Activated T-cell treated with anti-CD3 and anti-CD28 coated beads for 4 hours (primary cell): ENCODE measurements around the gene PDX1.

Experiments used
- DNase-seq: peaks from one replicate; pipeline ENCODE4 v3.0.0-alpha.2; 2020

The PDX1 gene

DNA sequence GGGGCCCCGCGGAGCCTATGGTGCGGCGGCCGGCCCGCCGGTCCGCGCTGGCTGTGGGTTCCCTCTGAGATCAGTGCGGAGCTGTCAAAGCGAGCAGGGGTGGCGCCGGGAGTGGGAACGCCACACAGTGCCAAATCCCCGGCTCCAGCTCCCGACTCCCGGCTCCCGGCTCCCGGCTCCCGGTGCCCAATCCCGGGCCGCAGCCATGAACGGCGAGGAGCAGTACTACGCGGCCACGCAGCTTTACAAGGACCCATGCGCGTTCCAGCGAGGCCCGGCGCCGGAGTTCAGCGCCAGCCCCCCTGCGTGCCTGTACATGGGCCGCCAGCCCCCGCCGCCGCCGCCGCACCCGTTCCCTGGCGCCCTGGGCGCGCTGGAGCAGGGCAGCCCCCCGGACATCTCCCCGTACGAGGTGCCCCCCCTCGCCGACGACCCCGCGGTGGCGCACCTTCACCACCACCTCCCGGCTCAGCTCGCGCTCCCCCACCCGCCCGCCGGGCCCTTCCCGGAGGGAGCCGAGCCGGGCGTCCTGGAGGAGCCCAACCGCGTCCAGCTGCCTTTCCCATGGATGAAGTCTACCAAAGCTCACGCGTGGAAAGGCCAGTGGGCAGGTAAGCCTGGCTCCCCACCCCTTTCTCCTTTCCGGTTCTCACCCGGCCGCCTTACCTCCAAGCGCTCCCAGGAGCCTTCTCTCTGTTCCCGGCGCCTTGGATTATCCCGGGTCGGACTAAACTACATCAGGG, at the start of gene PDX1:
TSS of gene PDX1 (plus strand) at position 67 of the 743 bp plus-strand sequence. CDS start at position 206, 139 bp downstream.
- no peak for DNase-seq

- no peak for DNase-seq
Measured at GRCh38 chr13:27878274-27878673, 41.5 kb upstream of the PDX1 start.

GRCh38 chr13:27889471-27889870, 30.3 kb upstream of the PDX1 start:
- no peak for DNase-seq

- DNase-seq = no peak
Measured at GRCh38 chr13:27896726-27897125, 23.1 kb upstream of the PDX1 start.

- no peak for DNase-seq
Measured at GRCh38 chr13:27904719-27905118, 15.1 kb upstream of the PDX1 start.

GRCh38 chr13:27905650-27906049, 14.2 kb upstream of the PDX1 start:
- no peak for DNase-seq

- no peak for DNase-seq
Measured at GRCh38 chr13:27907121-27907787, 12.5 kb upstream of the PDX1 start.

DNA sequence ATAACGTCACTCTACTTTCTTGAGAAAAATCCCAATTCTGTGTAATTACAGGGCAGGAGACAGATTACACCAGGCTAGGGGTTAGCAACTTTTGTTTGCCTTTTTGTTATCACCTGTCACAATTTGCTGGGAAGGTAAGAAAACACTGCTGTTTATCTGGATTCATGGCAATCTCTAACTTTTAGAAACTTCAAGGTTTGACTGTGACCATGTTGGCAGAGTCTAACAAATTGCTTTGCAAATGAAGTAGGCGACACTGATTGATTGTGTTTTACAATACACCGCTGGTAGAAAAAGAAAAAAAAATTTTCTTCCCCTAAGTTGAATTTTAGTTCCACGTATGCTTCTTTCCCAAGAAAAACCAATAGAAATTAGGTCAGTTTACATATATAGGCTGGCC, 10.4 kb upstream of the PDX1 start:
- DNase-seq = no peak

GRCh38 chr13:27911521-27911920, 8.3 kb upstream of the PDX1 start:
- DNase-seq = no peak

DNA sequence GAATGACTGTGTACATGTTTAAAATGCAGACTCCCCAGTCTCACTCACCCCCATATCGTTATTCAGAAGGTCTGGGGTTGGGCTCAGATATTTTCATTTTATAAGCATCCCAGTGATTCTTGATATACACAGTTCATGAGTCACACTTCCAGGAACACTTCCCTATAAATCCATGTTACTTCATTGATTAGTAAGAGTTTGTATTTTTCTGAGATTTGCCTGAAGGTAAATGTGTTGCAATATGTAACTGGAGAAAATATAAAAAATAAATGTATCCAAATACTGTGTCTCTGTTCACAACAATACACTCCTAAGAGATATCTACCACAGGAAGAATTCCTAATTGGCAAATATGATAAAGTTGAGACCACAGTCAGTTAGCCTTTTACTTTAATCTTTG, 6.6 kb upstream of the PDX1 start:
- no peak for DNase-seq

GRCh38 chr13:27915301-27916207, 4.2 kb upstream of the PDX1 start:
- DNase-seq = no peak

- no peak for DNase-seq
Measured at GRCh38 chr13:27917121-27917947, 2.5 kb upstream of the PDX1 start.

GRCh38 chr13:27918041-27918917, 1.5 kb upstream of the PDX1 start:
- DNase-seq = no peak

GRCh38 chr13:27918918-27919658, 712 bp upstream of the PDX1 start:
- DNase-seq = no peak

- no peak for DNase-seq
Measured at GRCh38 chr13:27919659-27919933, 204 bp upstream of the PDX1 start.

GRCh38 chr13:27920677-27921420, 1.0 kb downstream of the PDX1 start:
- DNase-seq = no peak

GRCh38 chr13:27921421-27921960, 1.7 kb downstream of the PDX1 start:
- no peak for DNase-seq

DNA sequence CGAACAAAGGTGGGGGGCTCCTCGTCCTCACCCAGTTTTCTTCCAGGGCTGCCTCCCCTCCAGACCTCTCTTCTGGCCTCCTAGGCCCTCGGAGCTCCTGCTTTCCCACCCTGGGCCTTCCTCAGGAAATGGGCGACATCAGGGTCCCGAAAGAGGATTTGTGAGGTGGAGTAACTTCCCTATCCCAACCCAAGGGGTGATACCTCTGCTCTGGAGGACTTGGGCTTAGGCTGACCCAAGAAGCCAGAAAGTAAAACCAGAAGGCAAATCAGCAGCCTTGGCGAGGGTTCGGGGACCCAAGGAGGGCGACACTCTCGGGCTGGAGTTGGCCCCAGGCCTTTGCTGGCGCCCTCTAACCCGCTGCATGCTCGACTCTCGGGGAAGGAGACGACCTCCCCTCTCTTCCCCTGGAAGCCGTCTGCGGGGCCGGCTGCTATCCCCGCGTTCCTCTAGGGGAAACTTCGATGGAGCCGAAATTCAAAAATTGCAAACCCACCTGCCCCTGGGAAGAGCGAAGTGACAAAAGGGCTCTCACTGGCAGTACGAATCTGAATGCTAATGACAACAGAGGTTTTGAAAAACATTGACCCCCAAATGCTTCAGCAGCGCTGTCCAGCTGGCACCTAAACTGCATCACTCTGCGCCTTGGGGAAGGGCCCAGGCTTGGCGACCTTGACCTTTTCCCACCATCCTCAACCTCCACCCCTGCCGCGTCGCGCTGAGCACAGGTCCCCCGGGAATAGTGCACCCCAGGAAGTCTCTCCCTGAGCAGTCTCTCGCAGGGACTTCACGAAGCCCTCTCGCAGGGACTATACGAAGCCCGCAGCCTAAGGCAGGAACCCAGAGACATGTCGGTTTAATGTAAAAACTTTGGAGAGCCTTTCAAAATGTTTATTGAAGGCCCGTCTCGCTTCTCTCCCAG, 2.4 kb downstream of the PDX1 start:
- DNase-seq = no peak
